Measurements from ENCODE around the gene RNPS1. TPM values are rescaled to one million over a fixed set of nuclear protein-coding genes. Genes with fewer than 3 reads are reported as not detected.

The RNPS1 gene
- total RNA-seq, 4 donors from 2014 or later = 93.0 to 125 (median 114) TPM

GRCh38 chr16:2236337-2237101 is 31.4 kb downstream of the RNPS1 start, which contains the start of gene DNASE1L2:
TSS of gene DNASE1L2 (plus strand) at chr16:2236444. CDS start at chr16:2236817, 373 bp downstream.
- peaks cover 7 to 48% (median 13%) of the 10 kb centered on the region in 4 donors for H3K27me3 ChIP-seq
- peak within 1 kb of the TSS in 2 of 4 donors; percentile 29 to 49 for H3K4me3 ChIP-seq
- intact Hi-C loops (cut with DNase I) = no loop called here
- no peak within 1 kb of the TSS for H3K27ac ChIP-seq
- no peak for TF ChIP-seq CTCF (IDR thresholded peaks at IDR 0.05)
- no peak for TF ChIP-seq POLR2A (IDR thresholded peaks at IDR 0.05)
- no peaks in the 10 kb centered on the region for H3K9me3 ChIP-seq
- H3K4me1 ChIP-seq = peaks cover 20 to 42% (median 22%) of the 10 kb centered on the region in 3 donors
- DNase-seq = no peak
- H3K36me3 ChIP-seq = peaks cover 39 to 67% (median 40%) of the 10 kb centered on the region in 3 donors
- 7 to 9% methylated on average over 8 of the region's 64 CpGs for whole genome bisulfite sequencing, 2 donors

DNA sequence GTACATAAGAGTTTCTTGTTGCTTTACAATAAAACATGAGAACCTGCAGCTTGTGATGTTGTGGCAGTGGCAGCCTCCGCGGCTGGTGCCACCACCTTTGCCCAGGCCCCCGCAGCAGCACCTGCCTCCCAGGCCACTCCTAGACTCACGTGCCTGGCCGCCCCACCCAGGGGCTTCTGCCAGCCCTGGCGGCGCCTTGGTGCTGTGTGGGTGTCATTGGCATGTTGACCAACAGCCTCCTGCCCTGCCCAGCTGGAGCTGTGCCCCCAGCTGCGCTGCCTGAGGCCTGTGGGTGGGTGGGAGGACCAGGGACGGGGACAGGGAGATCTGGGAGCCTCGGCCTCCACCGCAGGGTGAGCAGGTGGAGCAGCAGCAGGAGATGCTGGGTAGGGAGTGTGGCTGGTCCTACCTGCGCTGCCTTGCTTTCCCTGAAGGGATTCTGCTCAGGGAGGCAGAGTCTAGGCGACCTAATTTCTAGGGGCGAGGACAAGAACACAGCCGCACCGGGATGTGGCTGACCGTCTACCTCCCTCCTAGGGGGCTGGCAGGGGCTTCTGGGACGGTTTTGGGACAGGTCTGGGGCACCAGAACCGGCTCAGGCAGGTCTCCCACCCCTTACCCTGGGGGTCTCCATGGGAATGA is 32.1 kb downstream of the RNPS1 start:
- Histone ChIP-seq H3K27ac (no peak overlapping the region), H3K27me3 (peaks cover 7 to 48% (median 13%) of the 10 kb centered on the region in 4 donors), H3K36me3 (peaks cover 40 to 69% (median 43%) of the 10 kb centered on the region in 3 donors), H3K4me1 (peaks cover 22 to 49% (median 27%) of the 10 kb centered on the region in 3 donors), H3K4me3 (peak overlapping the region in 1 of 4 donors; percentile 29), H3K9me3 (no peaks in the 10 kb centered on the region)
- no peak for DNase-seq
- TF ChIP-seq CTCF (IDR thresholded peaks at IDR 0.05) (no peak), POLR2A (IDR thresholded peaks at IDR 0.05) (no peak)
- 80% methylated on average over 4 of the region's 19 CpGs; no CpG with 5 or more reads in 1 of the 2 donors for WGBS, 2 donors
- intact Hi-C loops (cut with DNase I) = no loop called here

GRCh38 chr16:2235234-2235651 is 32.7 kb downstream of the RNPS1 start:
- DNase-seq = no peak
- Histone ChIP-seq H3K27me3 (peaks cover 7 to 48% (median 13%) of the 10 kb centered on the region in 4 donors), H3K4me1 (peaks cover 22 to 54% (median 30%) of the 10 kb centered on the region in 3 donors), H3K4me3 (no peak overlapping the region), H3K9me3 (no peaks in the 10 kb centered on the region), H3K27ac (no peak overlapping the region), H3K36me3 (peaks cover 43 to 70% (median 44%) of the 10 kb centered on the region in 3 donors)
- intact Hi-C loops (cut with DNase I) = no loop called here
- 90 to 100% methylated on average over 2 to 6 of the region's 28 CpGs for WGBS, 2 donors
- TF ChIP-seq POLR2A (IDR thresholded peaks at IDR 0.05) = no peak
- TF ChIP-seq CTCF (IDR thresholded peaks at IDR 0.05) = no peak

DNA sequence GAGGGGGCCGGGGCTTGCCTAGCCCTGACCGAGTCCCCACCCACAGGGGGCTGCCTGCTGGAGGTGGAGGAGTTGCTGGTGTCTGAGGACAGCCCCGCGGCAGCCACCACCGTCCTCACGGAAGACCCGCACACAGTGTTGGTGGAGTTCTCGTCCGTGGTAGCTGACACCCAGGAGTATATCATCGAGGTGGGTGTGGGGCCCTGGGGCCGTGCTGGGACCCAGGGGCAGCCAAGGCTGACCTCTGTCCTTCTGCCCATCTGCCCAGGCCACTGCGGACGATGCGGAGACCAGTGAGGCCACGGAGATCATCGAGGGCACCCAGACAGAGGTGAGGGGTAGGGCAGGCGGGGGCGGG is 33.1 kb downstream of the RNPS1 start:
- H3K27me3 ChIP-seq = peaks cover 7 to 48% (median 13%) of the 10 kb centered on the region in 4 donors
- 85% methylated on average over 4 of the region's 18 CpGs; no CpG with 5 or more reads in 1 of the 2 donors for WGBS, 2 donors
- DNase-seq = no peak
- intact Hi-C loops (cut with DNase I) = no loop called here
- peaks cover 46 to 70% (median 47%) of the 10 kb centered on the region in 3 donors for H3K36me3 ChIP-seq
- H3K4me3 ChIP-seq = no peak overlapping the region
- H3K4me1 ChIP-seq = peaks cover 22 to 57% (median 30%) of the 10 kb centered on the region in 3 donors
- H3K9me3 ChIP-seq = no peaks in the 10 kb centered on the region
- no peak overlapping the region for H3K27ac ChIP-seq
- no peak for TF ChIP-seq POLR2A (IDR thresholded peaks at IDR 0.05)
- no peak for TF ChIP-seq CTCF (IDR thresholded peaks at IDR 0.05)
